Coronary artery (tissue), 2 donors: Measurements from ENCODE around the gene CD81.

Experiments used
- DNase-seq: peaks from one replicate; pipeline ENCODE4 v3.0.0-alpha.2; 2017; ENCODE audit warnings: low spot score
- H3K27ac ChIP-seq, 2 donors: fragments of 200-600 bp; sonication (generic); one replicate each; pipeline ENCODE4 v1.5.1; 2016 to 2019
- H3K4me3 ChIP-seq: fragments of 200-600 bp; sonication (generic); 2 replicates; pipeline ENCODE4 v1.5.1; 2016; ENCODE audit warnings: mild to moderate bottlenecking, moderate library complexity
- TF ChIP-seq, protein P1 (sequence below): fragments of 200-600 bp; sonication (generic); IDR thresholded peaks from one replicate; pipeline ENCODE4 v1.5.1; 2019; ENCODE audit warnings: antibody characterized with exemption

CD81 gene

DNA sequence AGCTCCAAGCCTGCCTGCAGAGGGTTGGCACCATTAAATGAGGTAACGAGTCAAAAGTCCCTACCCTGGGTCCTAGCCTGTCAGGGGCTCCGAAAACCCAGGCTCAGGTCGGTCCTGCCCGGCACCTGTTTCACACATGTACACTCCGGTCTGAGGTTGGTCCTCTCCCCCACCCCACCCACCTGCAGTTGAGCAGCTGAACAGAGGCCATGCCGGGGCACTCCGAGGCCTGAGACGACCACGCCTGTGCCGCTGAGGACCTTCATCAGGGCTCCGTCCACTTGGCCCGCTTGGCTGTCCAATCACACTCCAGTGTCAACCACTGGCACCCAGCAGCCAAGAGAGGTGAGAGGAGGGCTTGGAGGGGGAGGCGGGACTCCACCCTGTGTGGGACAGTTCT, 25.0 kb downstream of the CD81 start:
- H3K4me3 ChIP-seq: peak overlapping the region; percentile 95
- no peak overlapping the region for H3K27ac ChIP-seq
- no peak for DNase-seq
- TF ChIP-seq, protein P1, sequence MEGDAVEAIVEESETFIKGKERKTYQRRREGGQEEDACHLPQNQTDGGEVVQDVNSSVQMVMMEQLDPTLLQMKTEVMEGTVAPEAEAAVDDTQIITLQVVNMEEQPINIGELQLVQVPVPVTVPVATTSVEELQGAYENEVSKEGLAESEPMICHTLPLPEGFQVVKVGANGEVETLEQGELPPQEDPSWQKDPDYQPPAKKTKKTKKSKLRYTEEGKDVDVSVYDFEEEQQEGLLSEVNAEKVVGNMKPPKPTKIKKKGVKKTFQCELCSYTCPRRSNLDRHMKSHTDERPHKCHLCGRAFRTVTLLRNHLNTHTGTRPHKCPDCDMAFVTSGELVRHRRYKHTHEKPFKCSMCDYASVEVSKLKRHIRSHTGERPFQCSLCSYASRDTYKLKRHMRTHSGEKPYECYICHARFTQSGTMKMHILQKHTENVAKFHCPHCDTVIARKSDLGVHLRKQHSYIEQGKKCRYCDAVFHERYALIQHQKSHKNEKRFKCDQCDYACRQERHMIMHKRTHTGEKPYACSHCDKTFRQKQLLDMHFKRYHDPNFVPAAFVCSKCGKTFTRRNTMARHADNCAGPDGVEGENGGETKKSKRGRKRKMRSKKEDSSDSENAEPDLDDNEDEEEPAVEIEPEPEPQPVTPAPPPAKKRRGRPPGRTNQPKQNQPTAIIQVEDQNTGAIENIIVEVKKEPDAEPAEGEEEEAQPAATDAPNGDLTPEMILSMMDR: no peak

DNA sequence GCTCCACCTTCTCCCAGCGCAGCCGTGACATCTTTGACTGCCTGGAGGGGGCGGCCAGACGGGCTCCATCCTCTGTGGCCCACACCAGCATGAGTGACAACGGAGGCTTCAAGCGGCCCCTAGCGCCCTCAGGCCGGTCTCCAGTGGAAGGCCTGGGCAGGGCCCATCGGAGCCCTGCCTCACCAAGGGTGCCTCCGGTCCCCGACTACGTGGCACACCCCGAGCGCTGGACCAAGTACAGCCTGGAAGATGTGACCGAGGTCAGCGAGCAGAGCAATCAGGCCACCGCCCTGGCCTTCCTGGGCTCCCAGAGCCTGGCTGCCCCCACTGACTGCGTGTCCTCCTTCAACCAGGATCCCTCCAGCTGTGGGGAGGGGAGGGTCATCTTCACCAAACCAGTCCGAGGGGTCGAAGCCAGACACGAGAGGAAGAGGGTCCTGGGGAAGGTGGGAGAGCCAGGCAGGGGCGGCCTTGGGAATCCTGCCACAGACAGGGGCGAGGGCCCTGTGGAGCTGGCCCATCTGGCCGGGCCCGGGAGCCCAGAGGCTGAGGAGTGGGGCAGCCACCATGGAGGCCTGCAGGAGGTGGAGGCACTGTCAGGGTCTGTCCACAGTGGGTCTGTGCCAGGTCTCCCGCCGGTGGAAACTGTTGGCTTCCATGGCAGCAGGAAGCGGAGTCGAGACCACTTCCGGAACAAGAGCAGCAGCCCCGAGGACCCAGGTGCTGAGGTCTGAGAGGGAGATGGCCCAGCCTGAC, 26.0 kb downstream of the CD81 start:
- DNase-seq: no peak
- TF ChIP-seq, protein P1: no peak
- no peak overlapping the region for H3K27ac ChIP-seq
- no peak overlapping the region for H3K4me3 ChIP-seq

DNA sequence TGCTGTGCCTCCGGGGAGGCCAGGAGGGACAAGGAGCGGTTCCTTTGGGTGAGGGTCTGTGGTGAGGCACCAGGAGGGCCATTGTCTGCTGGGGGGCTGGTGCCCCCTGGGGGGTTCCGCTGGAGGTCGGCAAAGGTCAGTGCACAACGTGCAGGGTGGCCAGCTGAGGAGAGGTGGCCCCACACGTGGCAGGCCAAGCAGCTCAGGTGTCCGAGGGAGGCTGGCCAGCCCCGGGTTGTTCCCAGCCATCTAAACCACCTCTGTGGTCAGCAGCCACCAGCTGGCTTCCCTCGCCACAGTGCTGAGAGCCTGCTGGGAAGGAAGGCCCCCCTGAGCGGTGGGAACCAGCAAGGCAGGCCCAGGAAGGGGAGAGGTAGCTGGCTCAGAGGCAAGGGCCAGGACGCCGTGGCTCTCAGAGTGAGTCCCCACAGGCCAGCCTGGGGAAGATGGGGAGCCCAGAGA, 27.7 kb downstream of the CD81 start:
- no peak overlapping the region for H3K27ac ChIP-seq
- no peak overlapping the region for H3K4me3 ChIP-seq
- TF ChIP-seq, protein P1: no peak
- no peak for DNase-seq

DNA sequence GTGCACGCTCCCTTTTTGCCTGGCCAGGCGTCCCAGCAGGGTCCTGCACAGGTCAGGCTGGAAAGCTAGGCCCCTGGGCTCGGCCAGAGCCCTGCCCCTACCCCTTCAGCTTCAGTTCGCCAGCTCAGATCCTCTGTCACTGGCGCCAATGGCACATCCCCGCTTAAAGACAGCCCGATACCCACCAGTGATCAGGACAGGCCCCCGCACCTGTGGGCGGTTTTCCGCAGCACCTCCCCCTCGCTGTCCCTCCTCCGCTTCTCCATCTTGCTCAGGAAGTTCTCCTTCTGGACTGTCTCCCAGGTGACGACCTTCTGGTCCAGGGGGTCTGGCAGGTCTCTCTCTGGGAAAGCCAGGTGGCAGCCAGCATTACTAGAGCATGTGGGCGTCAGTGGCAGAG, 29.3 kb downstream of the CD81 start:
- no peak overlapping the region for H3K27ac ChIP-seq

DNA sequence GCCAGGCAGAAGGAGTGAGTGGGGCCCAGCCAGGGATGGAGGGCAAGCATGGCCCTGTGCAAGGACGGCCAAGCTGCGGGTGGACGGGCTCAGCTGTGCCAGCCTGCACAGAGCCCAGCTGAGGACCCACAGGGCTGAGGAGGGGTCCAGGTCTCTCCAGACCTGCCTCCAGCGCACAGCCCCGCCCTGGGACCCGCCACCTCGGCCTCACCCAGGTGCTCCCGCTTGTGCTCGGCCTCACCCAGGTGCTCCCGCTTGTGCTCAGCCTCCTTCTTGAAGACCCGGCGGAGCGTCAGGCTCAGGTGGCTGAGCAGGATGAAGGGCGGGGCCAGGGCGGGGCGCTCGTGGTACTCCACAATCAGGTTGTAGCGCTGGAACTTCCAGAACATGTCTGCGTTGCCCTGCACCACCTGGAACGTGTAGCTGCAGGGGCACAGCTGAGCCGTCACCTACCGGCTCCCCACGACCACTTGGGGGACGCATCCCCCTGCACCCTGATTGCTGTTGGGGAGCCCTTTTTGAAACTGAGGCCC, 29.8 kb downstream of the CD81 start:
- no peak for DNase-seq
- no peak overlapping the region for H3K27ac ChIP-seq
- H3K4me3 ChIP-seq: no peak overlapping the region
- TF ChIP-seq, protein P1: no peak

More for the DNA sequence above, 29.3 kb downstream of the CD81 start:
- H3K4me3 ChIP-seq: no peak overlapping the region
- TF ChIP-seq, protein P1: no peak
- DNase-seq: no peak

DNA sequence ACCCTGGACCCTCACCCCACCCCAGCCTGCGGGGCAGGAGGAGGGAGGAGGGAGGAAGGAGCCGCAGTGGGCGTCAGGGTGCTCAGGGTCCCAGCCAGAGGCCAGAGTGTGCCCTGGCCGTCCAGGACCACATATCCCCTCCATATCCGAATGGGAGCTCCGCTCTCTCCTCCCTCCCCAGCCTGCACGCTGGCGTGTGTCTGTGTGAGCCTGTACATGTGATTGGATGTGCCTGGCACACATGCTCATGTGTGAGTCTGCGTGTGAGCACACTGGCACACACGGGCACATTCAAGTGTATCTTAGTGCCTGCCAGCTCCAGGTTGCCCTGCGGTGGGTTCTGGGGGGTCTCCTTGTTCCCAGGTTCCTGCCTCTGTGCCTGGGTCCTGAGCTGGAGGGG, 31.6 kb downstream of the CD81 start:
- no peak for DNase-seq
- TF ChIP-seq, protein P1: no peak
- Histone ChIP-seq H3K27ac (no peak overlapping the region), H3K4me3 (no peak overlapping the region)

DNA sequence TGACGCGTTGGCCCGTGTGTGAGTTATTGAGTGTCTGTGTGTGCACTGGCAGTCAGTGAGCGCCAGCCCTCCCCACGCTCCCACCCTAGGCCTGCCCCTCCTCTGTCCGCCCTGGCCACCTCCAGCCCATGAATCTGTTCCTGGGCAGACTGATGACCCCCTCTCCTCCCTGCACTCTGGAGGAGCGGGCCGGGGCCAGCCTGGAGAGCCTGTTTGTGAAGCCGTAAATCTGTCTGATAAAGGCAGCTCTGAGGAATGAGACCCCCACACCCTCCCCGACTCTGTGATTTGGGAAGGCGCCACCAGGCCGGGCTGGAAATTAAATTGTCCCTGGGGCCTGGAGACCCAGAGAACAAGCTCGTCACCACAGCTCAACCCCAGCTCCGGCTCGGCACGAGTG, 32.0 kb downstream of the CD81 start:
- TF ChIP-seq, protein P1: no peak
- H3K4me3 ChIP-seq: no peak overlapping the region
- H3K27ac ChIP-seq: no peak overlapping the region
- DNase-seq: no peak
